ENCODE data around the gene CCDC122. TPM values are rescaled to one million over a fixed set of nuclear protein-coding genes. Genes with fewer than 3 reads are reported as not detected.

The CCDC122 gene
- total and polyA plus RNA-seq, 2 donors (not counting 3 experiments of a cell fraction or from before 2014, with no cell fraction given): 0.57 to 7.5 TPM

DNA sequence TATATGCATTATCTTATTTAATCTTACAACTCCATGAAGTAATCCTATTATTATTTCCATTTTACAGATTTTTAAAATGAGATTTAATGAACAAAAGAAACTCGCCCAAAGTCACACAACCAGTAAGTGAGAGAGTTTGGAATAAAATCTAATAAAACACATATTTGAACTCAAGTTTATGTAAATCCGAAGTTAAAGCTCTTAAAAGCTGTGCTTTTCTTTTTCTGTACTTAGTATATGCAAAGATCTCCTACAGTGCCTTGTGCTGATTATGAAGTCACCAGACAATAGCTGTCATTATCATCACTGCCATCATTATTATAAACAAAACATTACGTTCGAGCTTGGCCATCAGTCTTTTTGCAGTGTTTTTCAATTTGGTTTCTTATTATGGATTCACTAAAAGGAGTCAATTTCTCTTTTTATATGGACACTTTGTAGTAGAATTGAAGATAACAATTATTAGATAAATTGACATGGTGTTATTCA, 63.1 kb downstream of the CCDC122 start:
- H3K27ac ChIP-seq (ENCODE audit: insufficient read depth, low read depth, low read length): no peak overlapping the region
- no peak overlapping the region for H3K4me3 ChIP-seq (replicated peaks in 1 of 3; ENCODE audit: insufficient read depth in 1 of 3, low read depth in 1 of 3, low read length in 3 of 3)
- no peaks in the 10 kb centered on the region for H4K20me1 ChIP-seq (replicated peaks; ENCODE audit: control insufficient read depth, extremely low read depth, insufficient read depth, low read length)
- TF ChIP-seq GATA2 (IDR thresholded peaks at IDR 0.05; ENCODE audit: insufficient read depth, insufficient read length, low read depth, low read length): no peak
- TF ChIP-seq POLR2AphosphoS5 (IDR thresholded peaks at IDR 0.05; ENCODE audit: insufficient read depth, low read depth, low read length): no peak
- no peak for TF ChIP-seq POLR2A (IDR thresholded peaks at IDR 0.05; ENCODE audit: low read depth, low read length)
- TF ChIP-seq, protein P1, sequence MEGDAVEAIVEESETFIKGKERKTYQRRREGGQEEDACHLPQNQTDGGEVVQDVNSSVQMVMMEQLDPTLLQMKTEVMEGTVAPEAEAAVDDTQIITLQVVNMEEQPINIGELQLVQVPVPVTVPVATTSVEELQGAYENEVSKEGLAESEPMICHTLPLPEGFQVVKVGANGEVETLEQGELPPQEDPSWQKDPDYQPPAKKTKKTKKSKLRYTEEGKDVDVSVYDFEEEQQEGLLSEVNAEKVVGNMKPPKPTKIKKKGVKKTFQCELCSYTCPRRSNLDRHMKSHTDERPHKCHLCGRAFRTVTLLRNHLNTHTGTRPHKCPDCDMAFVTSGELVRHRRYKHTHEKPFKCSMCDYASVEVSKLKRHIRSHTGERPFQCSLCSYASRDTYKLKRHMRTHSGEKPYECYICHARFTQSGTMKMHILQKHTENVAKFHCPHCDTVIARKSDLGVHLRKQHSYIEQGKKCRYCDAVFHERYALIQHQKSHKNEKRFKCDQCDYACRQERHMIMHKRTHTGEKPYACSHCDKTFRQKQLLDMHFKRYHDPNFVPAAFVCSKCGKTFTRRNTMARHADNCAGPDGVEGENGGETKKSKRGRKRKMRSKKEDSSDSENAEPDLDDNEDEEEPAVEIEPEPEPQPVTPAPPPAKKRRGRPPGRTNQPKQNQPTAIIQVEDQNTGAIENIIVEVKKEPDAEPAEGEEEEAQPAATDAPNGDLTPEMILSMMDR (IDR thresholded peaks at IDR 0.05; ENCODE audit: extremely low read depth in 1 of 2, insufficient read depth in 1 of 2, low read depth in 1 of 2, low read length in 2 of 2): no peak
- TF ChIP-seq FOS (IDR thresholded peaks at IDR 0.05; ENCODE audit: borderline replicate concordance, insufficient read depth, low read length): no peak
- no peak for TF ChIP-seq JUN (IDR thresholded peaks at IDR 0.05; ENCODE audit: borderline replicate concordance, insufficient read depth, insufficient read length, low read depth)
- TF ChIP-seq, protein P2, sequence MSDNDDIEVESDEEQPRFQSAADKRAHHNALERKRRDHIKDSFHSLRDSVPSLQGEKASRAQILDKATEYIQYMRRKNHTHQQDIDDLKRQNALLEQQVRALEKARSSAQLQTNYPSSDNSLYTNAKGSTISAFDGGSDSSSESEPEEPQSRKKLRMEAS (IDR thresholded peaks at IDR 0.05; ENCODE audit: insufficient read depth, insufficient read length): no peak
- no peak for TF ChIP-seq EZH2 (IDR thresholded peaks at IDR 0.05; ENCODE audit: borderline replicate concordance, low read depth, low read length, severe bottlenecking)
- TF ChIP-seq MYC (IDR thresholded peaks at IDR 0.05; ENCODE audit: low read depth, low read length): no peak
- no peaks in the 10 kb centered on the region for H3K27me3 ChIP-seq (ENCODE audit: control insufficient read depth in 2 of 2, insufficient read depth in 2 of 2, low read length in 2 of 2)
- H3K4me2 ChIP-seq (ENCODE audit: insufficient read depth, low read length): no peak overlapping the region
- H3K36me3 ChIP-seq (ENCODE audit: control insufficient read depth in 2 of 2, extremely low read depth in 1 of 2, insufficient read depth in 2 of 2, low read length in 2 of 2): no peaks in the 10 kb centered on the region
- H2AFZ ChIP-seq (ENCODE audit: low read depth, low read length): no peak overlapping the region
- H3K9me1 ChIP-seq (replicated peaks; ENCODE audit: control insufficient read depth, extremely low read depth, insufficient read depth, low read length): no peaks in the 10 kb centered on the region
- BruUV-seq (replicated peaks): no TSS peak
- CTCF ChIA-PET: interaction anchor here (1.0 to 5.8 kb wide), 2 partner anchors 10 to 12 kb away, joined by 3 to 37 read pairs; no protein-coding TSS in a partner anchor
- dilution Hi-C loops (cut with MboI; ENCODE audit: extremely low pct_ligation_motif_present, low sequenced_read_pairs): no loop called here
- H3K79me2 ChIP-seq (ENCODE audit: control insufficient read depth, insufficient read depth, low read length): no peaks in the 10 kb centered on the region
- intact Hi-C loops (cut with micrococcal nuclease): no loop called here
- no peaks in the 10 kb centered on the region for H3K9me3 ChIP-seq (replicated peaks; ENCODE audit: control insufficient read depth, insufficient read depth, low read length)
- no peak overlapping the region for H3K9ac ChIP-seq (replicated peaks; ENCODE audit: extremely low read depth, insufficient read depth, low read length)
- POLR2A ChIA-PET: no interaction called here
- H3K4me1 ChIP-seq (ENCODE audit: control insufficient read depth, extremely low read depth, insufficient read depth, low read length): peaks cover 20% of the 10 kb centered on the region
- FAIRE-seq (no peak), DNase-seq (ENCODE audit: low read depth, low spot score) (no peak)

All from endothelial cell of umbilical vein (primary cell).